NAMALWA (cell line): Measurements from ENCODE around the gene INO80E.
"Not testable (repeated sequence)": the region's sequence is repeated elsewhere in the genome, so short reads cannot be mapped to it uniquely, and the experiment has no call there.

Source experiments
- DNase-seq: peaks from one replicate; pipeline ENCODE4 v3.0.0-alpha.2; 2015; ENCODE audit warnings: low spot score

INO80E gene

GRCh38 chr16:30010844-30011713, 15.0 kb downstream of the INO80E start, which contains the start of gene DOC2A:
Gene DOC2A, minus strand, starts transcription at chr16:30011027. Its CDS starts 805 bp downstream, at chr16:30010222.
- DNase-seq, result no peak

- DNase-seq, result no peak
Measured at GRCh38 chr16:30011714-30012504, 15.9 kb downstream of the INO80E start.

GRCh38 chr16:30012598-30012997, 16.6 kb downstream of the INO80E start:
- not testable (repeated sequence) for DNase-seq

- DNase-seq, result not testable (repeated sequence)
Measured at GRCh38 chr16:30015450-30015849, 19.4 kb downstream of the INO80E start.

- no peak for DNase-seq
Measured at GRCh38 chr16:30016555-30017276, 20.7 kb downstream of the INO80E start.

GRCh38 chr16:30017277-30017656, 21.2 kb downstream of the INO80E start:
- no peak for DNase-seq

- DNase-seq, result not testable (repeated sequence)
Measured at GRCh38 chr16:30017937-30018336, 21.9 kb downstream of the INO80E start.

GRCh38 chr16:30018731-30019158, 22.7 kb downstream of the INO80E start:
- no peak for DNase-seq

- DNase-seq, result no peak
Measured at GRCh38 chr16:30022887-30023286, 26.8 kb downstream of the INO80E start, which contains the start of gene C16orf92. Gene C16orf92, plus strand, starts transcription at chr16:30023198. Its CDS starts 143 bp downstream, at chr16:30023341.

GRCh38 chr16:30023586-30023985, 27.5 kb downstream of the INO80E start:
- no peak for DNase-seq

GRCh38 chr16:30024451-30024850, 28.4 kb downstream of the INO80E start:
- no peak for DNase-seq

- no peak for DNase-seq
Measured at GRCh38 chr16:30025156-30025555, 29.1 kb downstream of the INO80E start.

- DNase-seq, result no peak
Measured at GRCh38 chr16:30025574-30025973, 29.5 kb downstream of the INO80E start.

- no peak for DNase-seq
Measured at GRCh38 chr16:30026449-30026848, 30.4 kb downstream of the INO80E start.

- no peak for DNase-seq
Measured at GRCh38 chr16:30027588-30028437, 31.8 kb downstream of the INO80E start.

- peak; percentile 56 for DNase-seq
Measured at GRCh38 chr16:30028438-30029076, 32.5 kb downstream of the INO80E start.

GRCh38 chr16:30030011-30030685, 34.1 kb downstream of the INO80E start:
- DNase-seq, result no peak

GRCh38 chr16:30030841-30031413, 34.9 kb downstream of the INO80E start, which contains the start of gene TLCD3B:
Gene TLCD3B, minus strand, starts transcription at chr16:30031271. Its CDS starts 744 bp downstream, at chr16:30030527.
- DNase-seq, result no peak

GRCh38 chr16:30031477-30031918, 35.5 kb downstream of the INO80E start:
- DNase-seq, result no peak
